Measurements from ENCODE around the gene WWC1.

The WWC1 gene

GRCh38 chr5:168409591-168410458, 118.4 kb downstream of the WWC1 start:
- peaks cover 13% of the 10 kb centered on the region for H3K36me3 ChIP-seq (ENCODE audit: control insufficient read depth, insufficient read depth, low read length)
- no peak overlapping the region for H3K4me3 ChIP-seq (ENCODE audit: low read depth, low read length)

GRCh38 chr5:168411871-168412270, 120.4 kb downstream of the WWC1 start:
- no peaks in the 10 kb centered on the region for H3K27me3 ChIP-seq (ENCODE audit: control insufficient read depth, insufficient read depth, low read length)
- H3K4me1 ChIP-seq (ENCODE audit: control insufficient read depth, insufficient read depth, low read length): no peaks in the 10 kb centered on the region
- no peak overlapping the region for H3K4me3 ChIP-seq (ENCODE audit: low read depth, low read length)
- no peak overlapping the region for H3K9ac ChIP-seq (ENCODE audit: low read depth, low read length)
- H3K36me3 ChIP-seq (ENCODE audit: control insufficient read depth, insufficient read depth, low read length): peaks cover 19% of the 10 kb centered on the region
- H3K9me3 ChIP-seq (ENCODE audit: control insufficient read depth, insufficient read depth, low read length): no peaks in the 10 kb centered on the region

More at GRCh38 chr5:168409591-168410458, 118.4 kb downstream of the WWC1 start:
- Histone ChIP-seq H3K4me1 (ENCODE audit: control insufficient read depth, insufficient read depth, low read length) (no peaks in the 10 kb centered on the region), H3K27me3 (ENCODE audit: control insufficient read depth, insufficient read depth, low read length) (no peaks in the 10 kb centered on the region), H3K9me3 (ENCODE audit: control insufficient read depth, insufficient read depth, low read length) (no peaks in the 10 kb centered on the region), H3K9ac (ENCODE audit: low read depth, low read length) (no peak overlapping the region)

GRCh38 chr5:168413062-168413461, 121.6 kb downstream of the WWC1 start:
- no peak overlapping the region for H3K4me3 ChIP-seq (ENCODE audit: low read depth, low read length)
- peaks cover 23% of the 10 kb centered on the region for H3K36me3 ChIP-seq (ENCODE audit: control insufficient read depth, insufficient read depth, low read length)
- no peaks in the 10 kb centered on the region for H3K4me1 ChIP-seq (ENCODE audit: control insufficient read depth, insufficient read depth, low read length)
- H3K27me3 ChIP-seq (ENCODE audit: control insufficient read depth, insufficient read depth, low read length): no peaks in the 10 kb centered on the region
- H3K9me3 ChIP-seq (ENCODE audit: control insufficient read depth, insufficient read depth, low read length): no peaks in the 10 kb centered on the region
- no peak overlapping the region for H3K9ac ChIP-seq (ENCODE audit: low read depth, low read length)

GRCh38 chr5:168413596-168413995, 122.2 kb downstream of the WWC1 start:
- H3K36me3 ChIP-seq (ENCODE audit: control insufficient read depth, insufficient read depth, low read length): peaks cover 20% of the 10 kb centered on the region

GRCh38 chr5:168415401-168415800, 124.0 kb downstream of the WWC1 start:
- H3K36me3 ChIP-seq (ENCODE audit: control insufficient read depth, insufficient read depth, low read length): peaks cover 18% of the 10 kb centered on the region
- no peak overlapping the region for H3K4me3 ChIP-seq (ENCODE audit: low read depth, low read length)
- H3K4me1 ChIP-seq (ENCODE audit: control insufficient read depth, insufficient read depth, low read length): no peaks in the 10 kb centered on the region
- no peak overlapping the region for H3K9ac ChIP-seq (ENCODE audit: low read depth, low read length)
- H3K9me3 ChIP-seq (ENCODE audit: control insufficient read depth, insufficient read depth, low read length): no peaks in the 10 kb centered on the region
- H3K27me3 ChIP-seq (ENCODE audit: control insufficient read depth, insufficient read depth, low read length): no peaks in the 10 kb centered on the region

More at GRCh38 chr5:168413596-168413995, 122.2 kb downstream of the WWC1 start:
- Histone ChIP-seq H3K4me1 (ENCODE audit: control insufficient read depth, insufficient read depth, low read length) (no peaks in the 10 kb centered on the region), H3K4me3 (ENCODE audit: low read depth, low read length) (no peak overlapping the region), H3K9me3 (ENCODE audit: control insufficient read depth, insufficient read depth, low read length) (no peaks in the 10 kb centered on the region), H3K27me3 (ENCODE audit: control insufficient read depth, insufficient read depth, low read length) (no peaks in the 10 kb centered on the region), H3K9ac (ENCODE audit: low read depth, low read length) (no peak overlapping the region)

GRCh38 chr5:168415971-168416370, 124.5 kb downstream of the WWC1 start:
- Histone ChIP-seq H3K4me1 (ENCODE audit: control insufficient read depth, insufficient read depth, low read length) (no peaks in the 10 kb centered on the region), H3K9ac (ENCODE audit: low read depth, low read length) (no peak overlapping the region), H3K27me3 (ENCODE audit: control insufficient read depth, insufficient read depth, low read length) (no peaks in the 10 kb centered on the region), H3K36me3 (ENCODE audit: control insufficient read depth, insufficient read depth, low read length) (peaks cover 18% of the 10 kb centered on the region), H3K4me3 (ENCODE audit: low read depth, low read length) (no peak overlapping the region), H3K9me3 (ENCODE audit: control insufficient read depth, insufficient read depth, low read length) (no peaks in the 10 kb centered on the region)

DNA sequence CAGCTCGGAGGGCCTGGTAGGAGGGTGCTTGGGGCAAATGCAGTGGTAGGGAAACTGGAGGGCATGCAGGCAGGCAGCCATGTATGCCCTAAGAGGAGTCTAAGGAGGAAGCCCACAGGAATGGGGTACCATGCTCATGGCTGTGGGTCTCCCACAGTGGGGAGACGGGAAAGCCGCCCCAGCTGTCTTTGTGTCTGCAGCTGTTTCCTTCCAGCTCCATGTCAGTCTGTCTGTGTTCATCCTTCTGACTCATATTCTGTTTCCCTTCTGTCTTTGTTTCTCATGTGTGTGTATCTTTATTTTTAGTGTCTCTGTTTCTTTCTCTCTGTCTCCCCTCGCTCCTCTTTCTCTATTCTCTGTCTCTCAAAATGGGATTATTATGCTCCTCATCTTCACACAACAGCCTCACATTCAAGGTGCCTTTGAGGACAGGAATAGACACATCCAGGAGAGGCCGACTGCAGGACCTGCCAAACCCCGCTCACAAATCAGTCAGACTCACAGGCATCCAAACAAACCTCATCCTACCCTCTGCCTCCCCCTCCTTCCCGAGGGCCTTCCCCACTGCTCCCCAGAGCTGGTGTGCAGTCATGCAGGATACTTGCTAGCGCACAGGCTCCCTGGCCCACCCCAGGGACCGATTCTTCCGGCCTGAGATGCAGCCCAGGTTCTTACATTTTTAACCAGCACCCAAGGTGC, 126.4 kb downstream of the WWC1 start:
- Histone ChIP-seq H3K4me3 (ENCODE audit: low read depth, low read length) (no peak overlapping the region), H3K4me1 (ENCODE audit: control insufficient read depth, insufficient read depth, low read length) (no peaks in the 10 kb centered on the region), H3K9me3 (ENCODE audit: control insufficient read depth, insufficient read depth, low read length) (no peaks in the 10 kb centered on the region), H3K9ac (ENCODE audit: low read depth, low read length) (no peak overlapping the region), H3K36me3 (ENCODE audit: control insufficient read depth, insufficient read depth, low read length) (peaks cover 18% of the 10 kb centered on the region), H3K27me3 (ENCODE audit: control insufficient read depth, insufficient read depth, low read length) (no peaks in the 10 kb centered on the region)

DNA sequence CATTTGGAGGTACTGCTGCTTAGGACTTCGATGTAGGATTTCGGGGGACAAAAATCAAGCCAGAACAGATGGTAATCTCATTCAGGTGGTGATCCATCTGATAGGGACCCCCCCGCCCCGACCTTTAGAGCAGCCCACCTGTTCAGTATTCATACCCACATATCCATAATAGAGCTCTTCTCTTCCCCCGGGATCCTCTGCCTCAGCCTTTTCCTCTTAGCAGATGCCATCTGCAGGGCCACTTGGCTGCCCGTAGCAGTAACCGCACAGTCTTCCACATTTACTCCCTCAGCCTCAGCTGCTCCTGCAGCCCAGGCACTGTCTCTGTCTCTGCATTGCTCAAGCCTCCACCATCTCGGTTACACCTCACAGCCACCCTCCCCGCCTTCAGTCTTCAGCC, 129.0 kb downstream of the WWC1 start:
- H3K36me3 ChIP-seq (ENCODE audit: control insufficient read depth, insufficient read depth, low read length): peaks cover 10% of the 10 kb centered on the region
- H3K4me3 ChIP-seq (ENCODE audit: low read depth, low read length): no peak overlapping the region
- H3K9ac ChIP-seq (ENCODE audit: low read depth, low read length): no peak overlapping the region
- H3K4me1 ChIP-seq (ENCODE audit: control insufficient read depth, insufficient read depth, low read length): no peaks in the 10 kb centered on the region
- no peaks in the 10 kb centered on the region for H3K27me3 ChIP-seq (ENCODE audit: control insufficient read depth, insufficient read depth, low read length)
- H3K9me3 ChIP-seq (ENCODE audit: control insufficient read depth, insufficient read depth, low read length): no peaks in the 10 kb centered on the region

- H3K4me3 ChIP-seq (ENCODE audit: low read depth, low read length): no peak overlapping the region
- peaks cover 5% of the 10 kb centered on the region for H3K36me3 ChIP-seq (ENCODE audit: control insufficient read depth, insufficient read depth, low read length)
- H3K27me3 ChIP-seq (ENCODE audit: control insufficient read depth, insufficient read depth, low read length): no peaks in the 10 kb centered on the region
- no peaks in the 10 kb centered on the region for H3K4me1 ChIP-seq (ENCODE audit: control insufficient read depth, insufficient read depth, low read length)
- no peaks in the 10 kb centered on the region for H3K9me3 ChIP-seq (ENCODE audit: control insufficient read depth, insufficient read depth, low read length)
- H3K9ac ChIP-seq (ENCODE audit: low read depth, low read length): no peak overlapping the region
These were observed 131.0 kb downstream of the WWC1 start for GRCh38 chr5:168422431-168422830.

GRCh38 chr5:168423478-168423877, 132.0 kb downstream of the WWC1 start:
- no peak overlapping the region for H3K4me3 ChIP-seq (ENCODE audit: low read depth, low read length)
- H3K4me1 ChIP-seq (ENCODE audit: control insufficient read depth, insufficient read depth, low read length): no peaks in the 10 kb centered on the region
- H3K9ac ChIP-seq (ENCODE audit: low read depth, low read length): no peak overlapping the region
- peaks cover 2% of the 10 kb centered on the region for H3K36me3 ChIP-seq (ENCODE audit: control insufficient read depth, insufficient read depth, low read length)
- no peaks in the 10 kb centered on the region for H3K27me3 ChIP-seq (ENCODE audit: control insufficient read depth, insufficient read depth, low read length)
- no peaks in the 10 kb centered on the region for H3K9me3 ChIP-seq (ENCODE audit: control insufficient read depth, insufficient read depth, low read length)

GRCh38 chr5:168423971-168424370, 132.5 kb downstream of the WWC1 start:
- no peaks in the 10 kb centered on the region for H3K4me1 ChIP-seq (ENCODE audit: control insufficient read depth, insufficient read depth, low read length)
- H3K4me3 ChIP-seq (ENCODE audit: low read depth, low read length): no peak overlapping the region
- no peaks in the 10 kb centered on the region for H3K27me3 ChIP-seq (ENCODE audit: control insufficient read depth, insufficient read depth, low read length)
- peaks cover 2% of the 10 kb centered on the region for H3K36me3 ChIP-seq (ENCODE audit: control insufficient read depth, insufficient read depth, low read length)
- H3K9me3 ChIP-seq (ENCODE audit: control insufficient read depth, insufficient read depth, low read length): no peaks in the 10 kb centered on the region
- no peak overlapping the region for H3K9ac ChIP-seq (ENCODE audit: low read depth, low read length)

Measured in iPS-15b (cell line).